Measurements from ENCODE around the gene IFT122. TPM values are rescaled to one million over a fixed set of nuclear protein-coding genes. Genes with fewer than 3 reads are reported as not detected.

The IFT122 gene
- total RNA-seq, 2 experiments from 2014 or later, result 22.7 to 26.7 TPM

- H3K4me3 ChIP-seq (ENCODE audit: low read length), result peak overlapping the region; percentile 66
- H3K27me3 ChIP-seq (ENCODE audit: control insufficient read depth in 1 of 2, insufficient read depth in 2 of 2, low read length in 2 of 2), result no peaks in the 10 kb centered on the region
- peak overlapping the region; percentile 73 for H3K27ac Mint-ChIP-seq
- peak in 1 of 14 experiments; percentile 3 for DNase-seq
- H3K27me3 Mint-ChIP-seq, result no peaks in the 10 kb centered on the region
- peaks cover 15% of the 10 kb centered on the region for H3K4me1 ChIP-seq (ENCODE audit: insufficient read depth, low read length)
- ATAC-seq (ENCODE audit: poor library complexity), result peak; percentile 4
- H3K36me3 ChIP-seq (ENCODE audit: insufficient read depth, low read length), result peaks cover 32% of the 10 kb centered on the region
- H3K9me3 ChIP-seq (ENCODE audit: control insufficient read depth in 1 of 2, insufficient read depth in 1 of 2, low read length in 2 of 2), result no peaks in the 10 kb centered on the region
- peaks cover 32% of the 10 kb centered on the region for H3K36me3 Mint-ChIP-seq (ENCODE audit: low read depth)
- POLR2A ChIA-PET, result interaction anchor here (1.0 to 4.8 kb wide), 3 partner anchors 12 to 112 kb away, joined by 3 to 62 read pairs (median 10); partner anchors contain the start of genes IFT122 and MBD4
- no peak for TF ChIP-seq CTCF (IDR thresholded peaks at IDR 0.05)
- H3K9me3 Mint-ChIP-seq, result peaks cover 3% of the 10 kb centered on the region
- CTCF ChIA-PET, result interaction anchor here (1.6 to 1.9 kb wide), 2 partner anchors 13 to 29 kb away, joined by 4 to 10 read pairs; no protein-coding TSS in a partner anchor
- peak overlapping the region; percentile 78 for H3K4me3 Mint-ChIP-seq
- intact Hi-C loops (cut with DNase I, micrococcal nuclease), result loop anchor here (1.0 to 2.0 kb wide), 2 partner anchors 12 to 29 kb away; partner anchors contain the start of gene IFT122 (in 1 of the 2)
- H3K4me1 Mint-ChIP-seq (ENCODE audit: low read depth), result peaks cover 22% of the 10 kb centered on the region
- H3K27ac ChIP-seq (ENCODE audit: low read depth in 1 of 2, low read length in 2 of 2), result peak overlapping the region in 1 of 2 donors; percentile 38
These were observed 12.0 kb upstream of the IFT122 start for GRCh38 chr3:129428007-129428375.

GRCh38 chr3:129428376-129429079 lies 11.5 kb upstream of the IFT122 start, which contains the start of gene EFCAB12:
Gene EFCAB12, minus strand, starts transcription at chr3:129428636. Its CDS starts 148 bp downstream, at chr3:129428488.
- peak within 1 kb of the TSS; percentile 66 for H3K4me3 ChIP-seq (ENCODE audit: low read length)
- no peak for TF ChIP-seq CTCF (IDR thresholded peaks at IDR 0.05)
- peak within 1 kb of the TSS in 1 of 2 donors; percentile 38 for H3K27ac ChIP-seq (ENCODE audit: low read depth in 1 of 2, low read length in 2 of 2)
- Mint-ChIP-seq H3K36me3 (ENCODE audit: low read depth) (peaks cover 37% of the 10 kb centered on the region), H3K27me3 (no peaks in the 10 kb centered on the region), H3K27ac (peak within 1 kb of the TSS; percentile 73), H3K4me1 (ENCODE audit: low read depth) (peaks cover 22% of the 10 kb centered on the region), H3K9me3 (peaks cover 3% of the 10 kb centered on the region), H3K4me3 (peak within 1 kb of the TSS; percentile 78)
- H3K36me3 ChIP-seq (ENCODE audit: insufficient read depth, low read length), result peaks cover 37% of the 10 kb centered on the region
- CTCF ChIA-PET, result interaction anchor here (1.0 to 1.9 kb wide), 4 partner anchors 10 to 112 kb away, joined by 3 to 10 read pairs (median 4); no protein-coding TSS in a partner anchor
- H3K4me1 ChIP-seq (ENCODE audit: insufficient read depth, low read length), result peaks cover 15% of the 10 kb centered on the region
- peak; percentile 79 to 95 (median 88) for DNase-seq
- no peaks in the 10 kb centered on the region for H3K9me3 ChIP-seq (ENCODE audit: control insufficient read depth in 1 of 2, insufficient read depth in 1 of 2, low read length in 2 of 2)
- H3K27me3 ChIP-seq (ENCODE audit: control insufficient read depth in 1 of 2, insufficient read depth in 2 of 2, low read length in 2 of 2), result no peaks in the 10 kb centered on the region
- POLR2A ChIA-PET, result interaction anchor here (1.0 to 4.8 kb wide), 3 partner anchors 11 to 112 kb away, joined by 3 to 62 read pairs (median 10); partner anchors contain the start of genes IFT122 and MBD4
- intact Hi-C loops (cut with DNase I, micrococcal nuclease), result loop anchor here (1.0 to 2.0 kb wide), 2 partner anchors 12 to 30 kb away; partner anchors contain the start of gene IFT122 (in 1 of the 2)
- peak; percentile 95 for ATAC-seq (ENCODE audit: poor library complexity)

- Mint-ChIP-seq H3K27me3 (no peaks in the 10 kb centered on the region), H3K4me3 (peak overlapping the region; percentile 78), H3K36me3 (ENCODE audit: low read depth) (peaks cover 42% of the 10 kb centered on the region), H3K9me3 (peaks cover 3% of the 10 kb centered on the region), H3K27ac (peak overlapping the region; percentile 73), H3K4me1 (ENCODE audit: low read depth) (peaks cover 20% of the 10 kb centered on the region)
- H3K4me3 ChIP-seq (ENCODE audit: low read length), result no peak overlapping the region
- H3K27ac ChIP-seq (ENCODE audit: low read depth in 1 of 2, low read length in 2 of 2), result peak overlapping the region in 1 of 2 donors; percentile 38
- H3K9me3 ChIP-seq (ENCODE audit: control insufficient read depth in 1 of 2, insufficient read depth in 1 of 2, low read length in 2 of 2), result no peaks in the 10 kb centered on the region
- ATAC-seq (ENCODE audit: poor library complexity) (no peak), DNase-seq (no peak)
- no peaks in the 10 kb centered on the region for H3K27me3 ChIP-seq (ENCODE audit: control insufficient read depth in 1 of 2, insufficient read depth in 2 of 2, low read length in 2 of 2)
- TF ChIP-seq CTCF (IDR thresholded peaks at IDR 0.05), result no peak
- H3K36me3 ChIP-seq (ENCODE audit: insufficient read depth, low read length), result peaks cover 43% of the 10 kb centered on the region
- intact Hi-C loops (cut with DNase I, micrococcal nuclease), result loop anchor here in 1 of 2 experiments (2.0 kb wide), 1 partner anchor 30 kb away; no protein-coding TSS in a partner anchor
- H3K4me1 ChIP-seq (ENCODE audit: insufficient read depth, low read length), result peaks cover 15% of the 10 kb centered on the region
- ChIA-PET POLR2A (interaction anchor here (1.0 to 4.8 kb wide), 3 partner anchors 10 to 113 kb away, joined by 3 to 62 read pairs (median 10); partner anchors contain the start of genes IFT122 and MBD4), CTCF (interaction anchor here (1.0 to 1.9 kb wide), 4 partner anchors 9 to 112 kb away, joined by 3 to 10 read pairs (median 4); no protein-coding TSS in a partner anchor)
These were observed 11.0 kb upstream of the IFT122 start for GRCh38 chr3:129429080-129429451.
